GM19035 (cell line): ENCODE data around the gene CCDC78.

Experiments used
- ATAC-seq: cut with Tn5 transposase; IDR thresholded peaks from one replicate; pipeline ENCODE4 v1.9.1; 2021; ENCODE audit not compliant: unreplicated experiment

Gene CCDC78

GRCh38 chr16:740459-740763 lies 14.2 kb upstream of the CCDC78 start:
- no peak for ATAC-seq

DNA sequence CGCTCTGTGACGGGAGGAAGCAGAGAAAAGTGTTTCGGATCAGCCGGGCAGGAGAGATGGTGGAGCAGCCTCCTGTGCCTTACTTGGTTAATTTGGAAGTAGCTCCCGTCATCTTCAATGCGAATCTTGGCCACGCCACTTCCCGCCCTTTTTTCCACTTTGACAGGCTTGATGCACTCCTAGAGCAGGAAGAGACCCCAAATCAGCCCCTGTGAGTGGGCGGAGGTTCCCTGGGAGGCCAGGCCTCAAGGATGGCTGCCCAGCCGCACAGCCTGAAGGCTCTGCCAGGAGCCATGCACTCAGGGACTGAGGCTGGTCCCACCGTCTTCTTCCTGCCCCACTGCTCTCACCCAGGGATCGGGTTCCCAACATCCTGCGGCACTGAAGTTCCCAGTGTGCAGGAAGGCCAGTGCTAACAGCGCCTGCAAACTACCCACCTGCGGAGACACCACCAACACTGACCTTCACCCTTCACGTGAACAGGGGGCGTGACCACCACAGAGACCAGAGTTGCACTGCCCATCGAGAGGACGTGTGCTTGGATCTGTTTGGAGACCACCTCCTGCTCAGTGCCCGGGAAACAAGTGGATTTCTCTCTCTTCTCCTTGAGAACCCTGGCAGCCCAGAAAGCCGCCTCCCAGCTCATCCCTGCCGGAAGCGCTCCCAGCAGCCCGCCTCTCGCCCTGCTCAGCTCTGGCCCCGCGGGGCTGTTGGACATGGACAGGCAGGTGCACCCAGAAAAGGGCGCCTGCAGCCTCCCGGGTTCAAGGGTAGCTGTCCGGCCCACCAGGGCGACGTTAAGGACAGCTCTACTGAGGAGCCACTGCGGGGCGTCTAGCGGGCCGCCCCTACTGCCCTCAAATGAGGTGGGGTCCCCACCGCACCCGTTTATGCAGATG lies 13.6 kb upstream of the CCDC78 start:
- ATAC-seq: no peak

GRCh38 chr16:736936-737481 lies 10.8 kb upstream of the CCDC78 start:
- no peak for ATAC-seq

- peak; percentile 34 for ATAC-seq
Observed at GRCh38 chr16:735982-736453, 9.8 kb upstream of the CCDC78 start.

GRCh38 chr16:734981-735881 lies 9.0 kb upstream of the CCDC78 start:
- no peak for ATAC-seq

DNA sequence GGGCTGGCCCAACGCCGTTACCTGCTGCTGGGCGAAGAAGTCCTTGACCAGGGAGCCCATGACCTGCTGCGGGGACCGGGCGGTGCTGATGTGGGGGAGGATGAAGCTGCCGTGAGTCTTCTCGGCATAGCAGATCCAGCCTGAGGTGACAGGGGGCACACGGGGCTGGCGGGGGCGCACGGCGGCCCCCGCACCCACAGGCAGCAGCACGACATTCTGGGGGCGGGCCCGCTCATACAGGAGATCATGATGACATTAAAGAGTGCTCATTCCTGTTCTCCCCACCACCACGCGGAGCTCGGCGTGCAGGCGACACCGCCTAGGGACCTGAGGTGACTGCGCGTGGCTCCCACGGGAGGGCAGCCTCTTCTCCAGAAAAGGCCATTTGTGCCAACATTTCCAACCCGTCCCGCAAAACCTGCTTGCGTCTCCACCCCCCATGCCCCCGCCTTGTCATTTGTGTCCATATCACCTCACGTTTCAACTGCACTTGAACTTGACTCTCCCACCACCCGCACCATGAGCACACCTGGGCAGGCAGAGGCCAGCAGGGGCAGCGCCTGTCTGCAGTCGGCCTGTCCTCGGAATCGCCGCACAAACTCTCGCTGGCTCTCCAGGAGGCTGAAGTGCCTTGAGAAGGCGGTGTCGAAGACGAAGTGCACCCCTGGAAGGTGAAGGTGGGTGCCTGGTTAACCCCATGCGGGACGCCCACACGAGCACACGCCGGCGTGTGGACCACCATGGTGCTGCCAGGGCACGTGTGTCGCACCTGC lies 8.2 kb upstream of the CCDC78 start:
- ATAC-seq: no peak

DNA sequence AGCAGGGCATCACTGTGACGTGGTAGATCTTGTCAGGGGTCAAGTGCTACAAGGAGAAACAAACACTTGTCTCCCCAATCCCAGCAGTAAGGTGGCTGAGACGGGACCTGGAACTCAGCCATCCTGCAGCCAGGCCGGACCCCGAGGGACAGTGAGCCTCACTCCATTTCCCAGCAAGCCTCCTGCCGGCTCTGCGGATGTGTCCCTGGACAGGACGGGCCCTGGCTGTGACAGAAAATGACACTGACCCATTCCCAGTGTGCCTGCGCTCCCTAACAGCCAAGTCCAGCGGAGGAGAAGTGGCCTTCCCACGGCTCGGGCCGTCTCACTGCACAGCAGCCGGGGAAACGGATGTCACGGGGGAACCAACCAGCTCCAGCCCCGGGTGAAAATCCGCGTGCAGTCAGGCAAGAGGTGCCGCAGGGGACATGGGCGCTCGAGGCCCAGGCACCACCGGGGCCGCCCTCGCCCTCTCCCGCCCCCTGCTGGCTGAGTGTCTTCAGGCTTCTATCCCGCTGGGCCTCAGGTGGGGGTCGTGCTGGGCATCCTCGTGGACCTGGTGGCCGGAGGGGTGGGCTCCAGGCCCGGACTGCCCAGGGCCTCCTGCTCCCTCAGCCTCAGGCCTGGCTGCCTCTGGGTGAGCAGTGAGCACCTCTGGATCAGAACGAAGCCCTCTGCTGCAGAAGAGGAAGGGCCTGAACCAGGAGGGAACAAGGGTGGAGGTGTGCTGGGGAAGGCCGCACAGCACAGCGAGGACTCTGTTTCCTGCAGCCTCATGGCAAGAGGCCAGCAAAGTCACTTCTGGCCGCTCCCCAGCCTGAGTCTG lies 7.4 kb upstream of the CCDC78 start:
- no peak for ATAC-seq

DNA sequence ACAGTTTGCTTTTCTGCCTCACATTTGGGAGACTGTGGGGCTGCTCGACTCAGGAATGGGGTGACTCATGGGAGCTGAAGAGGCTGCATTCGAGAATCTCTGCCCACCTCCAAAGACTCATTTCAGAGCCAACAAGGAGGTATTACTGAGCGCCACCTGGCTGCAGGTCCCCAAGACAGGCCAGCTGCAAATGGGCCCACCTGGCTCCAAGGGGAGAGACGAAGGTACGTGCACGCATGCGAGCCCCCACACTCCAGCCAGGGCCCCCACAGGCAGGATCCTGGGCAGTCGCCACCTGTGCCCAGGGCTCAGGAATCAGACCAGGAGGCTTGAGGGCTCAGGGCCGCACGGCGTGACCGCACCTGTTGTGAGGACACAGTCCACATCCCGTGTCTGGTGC lies 6.7 kb upstream of the CCDC78 start:
- ATAC-seq: no peak

DNA sequence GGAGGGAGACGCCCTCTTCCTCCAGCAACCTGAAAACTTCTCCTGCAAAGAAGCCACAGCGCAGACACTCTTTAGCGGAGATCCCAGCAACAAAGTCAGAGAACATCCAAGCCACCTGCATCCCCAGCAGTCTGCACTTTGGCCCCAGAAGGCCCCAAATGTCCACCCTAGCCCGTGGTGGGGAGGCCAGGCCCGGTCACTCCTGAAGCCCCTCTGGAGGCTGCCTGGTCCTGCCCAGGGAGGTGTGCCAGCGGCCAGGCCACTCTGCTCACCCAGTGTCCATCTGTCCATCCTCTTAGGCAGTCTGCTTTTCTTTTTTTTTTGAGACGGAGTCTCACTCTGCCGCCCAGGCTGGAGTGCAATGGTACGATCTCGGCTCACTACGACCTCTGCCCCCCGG lies 6.1 kb upstream of the CCDC78 start:
- no peak for ATAC-seq

DNA sequence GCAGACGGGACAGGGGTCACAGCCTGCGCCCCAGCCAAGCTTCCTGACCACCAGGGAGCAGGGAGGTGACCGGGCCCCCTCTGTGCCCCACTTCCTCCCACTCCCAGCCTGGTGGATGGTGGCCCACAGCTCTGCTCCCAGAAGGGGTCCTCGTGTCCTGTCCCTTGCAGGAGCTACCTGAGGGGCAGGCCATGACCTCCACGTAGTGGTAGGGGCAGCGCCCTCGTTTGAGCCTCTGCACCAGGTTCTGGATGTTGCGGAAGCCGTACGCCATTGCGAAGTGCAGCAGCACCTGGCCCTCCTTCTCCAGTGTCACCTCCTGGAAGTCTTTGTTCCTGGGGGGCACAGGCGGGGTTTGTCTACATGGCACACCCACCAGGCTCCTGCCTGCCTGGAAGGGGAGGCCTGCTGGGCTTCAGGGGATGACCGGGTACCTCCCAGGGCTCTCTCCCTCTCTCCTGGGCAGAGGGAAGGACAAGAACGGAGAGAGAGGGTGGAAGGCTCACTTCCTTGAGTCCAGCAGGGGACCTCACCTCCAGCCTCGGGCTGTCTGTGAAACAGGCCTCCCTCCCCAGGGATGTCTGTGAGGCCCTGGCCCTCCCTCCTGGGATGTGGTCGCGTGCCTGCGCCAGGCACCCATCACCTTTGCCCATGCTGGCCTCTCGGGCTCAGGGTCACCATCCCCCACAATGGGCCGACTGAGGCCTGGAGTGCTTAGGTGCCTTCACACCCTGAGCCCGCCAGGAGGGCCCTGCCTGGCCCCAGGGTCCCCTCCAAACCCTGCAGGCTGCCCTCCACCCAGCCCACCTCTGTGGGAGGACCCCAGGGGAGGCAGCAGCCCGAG lies 4.6 kb upstream of the CCDC78 start:
- no peak for ATAC-seq

DNA sequence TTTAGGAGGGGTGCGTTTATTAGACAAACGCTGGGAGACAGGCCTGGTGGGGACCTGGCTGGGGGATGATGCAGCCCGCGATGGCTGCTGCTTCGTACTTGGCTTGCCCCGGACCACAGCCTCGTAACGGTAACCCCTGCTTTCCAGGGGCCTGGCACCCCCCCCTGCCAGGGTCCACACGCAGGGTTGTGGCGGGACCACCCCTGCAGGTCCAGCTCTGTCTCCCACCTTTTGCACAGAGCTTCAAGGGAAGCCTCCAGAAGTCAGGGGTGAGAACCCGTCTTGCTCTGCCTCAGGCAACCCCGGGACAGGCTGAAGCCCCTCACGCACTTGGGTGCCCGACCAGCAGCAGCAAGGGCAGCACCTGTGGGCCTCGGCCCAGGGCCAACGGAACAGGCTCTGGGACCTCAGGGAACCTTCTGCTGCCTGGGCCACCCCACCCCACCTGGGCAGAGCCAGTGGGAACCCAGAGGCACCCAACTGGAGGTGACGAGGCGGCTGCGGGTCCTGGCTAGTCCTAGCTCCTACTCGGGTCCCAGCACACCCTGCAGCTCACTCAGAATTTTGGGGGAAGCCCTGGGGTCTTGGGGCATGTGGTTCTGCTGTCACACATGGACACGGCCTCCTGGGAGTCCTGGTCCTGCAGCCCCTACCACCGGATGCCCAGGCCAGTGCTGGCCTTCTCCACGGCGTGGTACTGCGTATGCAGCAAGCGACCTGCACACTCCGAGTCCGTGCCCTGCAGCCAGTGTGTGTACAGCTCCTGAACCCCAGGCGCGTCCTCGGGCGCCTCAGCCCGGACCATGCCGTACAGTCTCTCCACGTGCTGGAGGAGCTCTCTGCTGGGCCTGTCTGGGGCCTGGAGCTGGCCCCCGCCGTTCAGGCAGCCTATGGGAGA lies 3.8 kb upstream of the CCDC78 start:
- ATAC-seq: no peak

DNA sequence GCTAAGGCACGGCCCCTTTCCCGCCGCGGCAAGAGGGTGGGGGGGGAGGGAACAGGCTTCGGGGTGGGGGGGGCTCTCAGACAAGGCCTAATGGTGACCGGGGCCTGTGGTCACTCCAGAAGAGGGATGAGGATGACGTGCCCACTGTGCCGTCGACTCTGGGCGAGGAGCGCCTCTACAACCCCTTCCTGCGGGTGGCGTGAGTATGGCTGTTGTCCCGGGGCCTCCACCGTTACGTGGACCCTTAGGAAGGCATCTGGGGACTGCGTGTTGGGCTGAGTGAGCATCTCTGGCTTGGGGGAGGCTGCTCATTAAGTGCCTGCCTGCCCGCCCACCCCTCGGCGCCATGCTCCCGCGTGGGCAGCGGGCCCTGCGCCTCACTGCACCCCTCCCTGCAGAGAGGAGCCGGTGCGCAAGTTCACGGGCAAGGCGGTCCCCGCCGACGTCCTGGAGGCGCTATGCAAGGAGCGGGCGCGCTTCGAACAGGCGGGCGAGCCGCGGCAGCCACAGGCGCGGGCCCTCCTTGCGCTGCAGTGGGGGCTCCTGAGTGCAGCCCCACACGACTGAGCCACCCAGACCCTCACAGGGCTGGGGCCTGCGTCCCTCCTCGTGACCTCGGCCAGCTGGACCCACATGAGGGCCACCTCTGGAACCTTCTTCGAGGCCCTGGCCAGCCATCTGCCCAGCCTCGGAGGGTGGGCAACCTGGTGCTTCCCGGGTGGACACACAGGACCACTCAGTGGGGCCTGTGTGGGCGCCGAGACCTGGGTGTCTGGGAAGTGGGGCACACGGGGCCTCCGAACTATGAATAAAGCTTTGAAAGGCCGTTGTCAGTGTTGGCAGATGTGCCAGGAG lies 2.9 kb upstream of the CCDC78 start:
- ATAC-seq: no peak

DNA sequence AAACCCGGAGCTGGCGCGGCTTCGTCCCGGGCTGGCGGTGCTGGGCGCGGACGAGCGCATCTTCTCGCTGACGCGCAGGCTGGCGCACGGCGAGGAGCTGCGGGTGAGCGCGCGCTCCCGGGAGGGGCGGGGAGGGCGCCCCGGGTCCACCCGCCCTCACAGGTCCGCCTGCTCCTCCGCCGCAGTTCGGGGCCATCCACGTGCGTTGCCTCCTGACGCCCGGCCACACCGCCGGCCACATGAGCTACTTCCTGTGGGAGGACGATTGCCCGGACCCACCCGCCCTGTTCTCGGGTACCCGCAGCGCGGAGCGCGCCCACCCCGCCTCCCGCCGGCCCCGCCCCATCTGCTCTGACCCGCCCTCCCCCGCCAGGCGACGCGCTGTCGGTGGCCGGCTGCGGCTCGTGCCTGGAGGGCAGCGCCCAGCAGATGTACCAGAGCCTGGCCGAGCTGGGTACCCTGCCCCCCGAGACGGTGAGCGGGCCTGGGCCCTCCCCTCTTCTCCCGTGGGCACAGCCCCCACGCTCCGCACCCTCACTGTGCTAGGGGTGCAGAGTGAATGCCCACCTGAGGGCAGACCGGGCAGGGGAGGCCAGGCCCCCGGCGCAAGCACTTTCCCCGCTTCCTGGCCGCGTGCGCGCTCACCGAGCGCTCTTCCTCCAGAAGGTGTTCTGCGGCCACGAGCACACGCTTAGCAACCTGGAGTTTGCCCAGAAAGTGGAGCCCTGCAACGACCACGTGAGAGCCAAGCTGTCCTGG lies 2.1 kb upstream of the CCDC78 start:
- peak; percentile 36 for ATAC-seq

DNA sequence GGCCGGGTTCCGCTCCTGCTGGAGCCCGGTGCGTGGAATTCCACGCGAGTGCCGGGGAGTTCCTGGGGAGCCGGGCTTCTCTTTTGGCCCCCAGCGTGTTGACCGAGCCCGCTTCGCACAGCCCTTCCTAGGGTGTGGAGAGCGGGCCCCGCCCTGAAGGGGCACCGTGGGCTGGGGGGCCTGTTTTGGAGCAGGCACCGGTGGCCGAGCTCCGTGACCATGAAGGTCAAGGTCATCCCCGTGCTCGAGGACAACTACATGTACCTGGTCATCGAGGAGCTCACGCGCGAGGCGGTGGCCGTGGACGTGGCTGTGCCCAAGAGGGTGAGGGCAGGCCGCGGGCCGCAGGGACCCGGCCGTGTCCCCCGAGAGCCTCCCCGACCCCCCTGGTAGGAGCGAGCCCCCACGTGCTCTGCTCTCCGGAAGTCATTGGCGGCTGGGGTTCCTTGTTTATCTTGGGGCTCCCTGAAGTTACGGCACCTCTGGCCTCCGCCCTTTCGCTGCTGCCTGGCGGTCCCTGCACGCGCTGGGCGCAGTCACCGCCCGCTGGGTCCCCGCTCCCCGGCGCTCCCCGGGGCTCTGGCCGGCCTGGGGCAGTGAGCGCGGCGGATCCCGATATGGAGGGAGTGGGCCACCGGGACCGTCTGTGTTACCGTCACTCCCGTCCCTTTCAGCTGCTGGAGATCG lies 1.2 kb upstream of the CCDC78 start:
- peak; percentile 13 for ATAC-seq

DNA sequence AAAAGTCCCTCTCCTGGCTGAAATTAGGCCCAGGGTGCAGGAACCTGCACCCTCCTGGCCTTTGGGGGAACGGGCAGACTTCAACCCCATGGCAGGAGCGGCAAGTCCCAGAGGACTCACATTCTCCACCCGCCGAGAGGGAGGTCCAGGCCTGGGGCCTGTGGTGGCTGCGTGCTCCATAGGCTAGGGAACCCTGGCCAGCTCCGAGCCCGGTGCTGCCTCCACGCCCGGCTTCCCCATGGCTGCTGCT lies 130 bp downstream of the CCDC78 start:
- ATAC-seq: no peak

- no peak for ATAC-seq
Observed at GRCh38 chr16:725463-726187, 618 bp downstream of the CCDC78 start.
